IMR-90 (cell line): ENCODE data around the gene PAX2.

Source experiments
- BHLHE40 ChIP-seq: fragments of 150-350 bp; IDR thresholded peaks from 2 replicates; pipeline ENCODE4 v1.6.1; 2016; ENCODE audit warnings: mild to moderate bottlenecking, low read depth, low read length
- CEBPB ChIP-seq: IDR thresholded peaks from 2 replicates; pipeline ENCODE4 v1.6.1; 2012; ENCODE audit warnings: low read depth, low read length, improper control_type of control experiment
- MAFK ChIP-seq: IDR thresholded peaks from 2 replicates; pipeline ENCODE4 v1.6.1; 2012; ENCODE audit warnings: low read depth, low read length, improper control_type of control experiment
- MAZ ChIP-seq: IDR thresholded peaks from 2 replicates; pipeline ENCODE4 v1.6.1; 2012; ENCODE audit warnings: low read depth, mild to moderate bottlenecking, low read length, improper control_type of control experiment, moderate library complexity, borderline replicate concordance
- MXI1 ChIP-seq: IDR thresholded peaks from 2 replicates; pipeline ENCODE4 v1.6.1; 2012; ENCODE audit warnings: low read depth, mild to moderate bottlenecking, low read length, moderate library complexity, borderline replicate concordance
- POLR2A ChIP-seq: IDR thresholded peaks from 2 replicates; pipeline ENCODE4 v1.6.1; 2012; ENCODE audit warnings: mild to moderate bottlenecking, low read depth, low read length
- RAD21 ChIP-seq: IDR thresholded peaks from 2 replicates; pipeline ENCODE4 v1.6.1; 2012; ENCODE audit warnings: low read length, improper control_type of control experiment
- RFX5 ChIP-seq: IDR thresholded peaks from 2 replicates; pipeline ENCODE4 v1.8.0; 2012; ENCODE audit warnings: low read depth, mild to moderate bottlenecking, low read length, moderate library complexity
- SMC3 ChIP-seq: fragments of 150-350 bp; IDR thresholded peaks from 2 replicates; pipeline ENCODE4 v1.6.1; 2016; ENCODE audit warnings: low read depth, mild to moderate bottlenecking, antibody characterized with exemption, low read length, moderate library complexity
- TF ChIP-seq, protein P1 (sequence below): conservative IDR thresholded peaks from 2 replicates; pipeline ENCODE4 v1.5.1; 2012; ENCODE audit warnings: mild to moderate bottlenecking, low read depth, low read length, improper control_type of control experiment
- TF ChIP-seq, protein P2 (sequence below): fragments of 150-350 bp; IDR thresholded peaks from 2 replicates; pipeline ENCODE4 v1.6.1; 2017; ENCODE audit warnings: mild to moderate bottlenecking, antibody characterized with exemption, low read length, low read depth

DNA sequence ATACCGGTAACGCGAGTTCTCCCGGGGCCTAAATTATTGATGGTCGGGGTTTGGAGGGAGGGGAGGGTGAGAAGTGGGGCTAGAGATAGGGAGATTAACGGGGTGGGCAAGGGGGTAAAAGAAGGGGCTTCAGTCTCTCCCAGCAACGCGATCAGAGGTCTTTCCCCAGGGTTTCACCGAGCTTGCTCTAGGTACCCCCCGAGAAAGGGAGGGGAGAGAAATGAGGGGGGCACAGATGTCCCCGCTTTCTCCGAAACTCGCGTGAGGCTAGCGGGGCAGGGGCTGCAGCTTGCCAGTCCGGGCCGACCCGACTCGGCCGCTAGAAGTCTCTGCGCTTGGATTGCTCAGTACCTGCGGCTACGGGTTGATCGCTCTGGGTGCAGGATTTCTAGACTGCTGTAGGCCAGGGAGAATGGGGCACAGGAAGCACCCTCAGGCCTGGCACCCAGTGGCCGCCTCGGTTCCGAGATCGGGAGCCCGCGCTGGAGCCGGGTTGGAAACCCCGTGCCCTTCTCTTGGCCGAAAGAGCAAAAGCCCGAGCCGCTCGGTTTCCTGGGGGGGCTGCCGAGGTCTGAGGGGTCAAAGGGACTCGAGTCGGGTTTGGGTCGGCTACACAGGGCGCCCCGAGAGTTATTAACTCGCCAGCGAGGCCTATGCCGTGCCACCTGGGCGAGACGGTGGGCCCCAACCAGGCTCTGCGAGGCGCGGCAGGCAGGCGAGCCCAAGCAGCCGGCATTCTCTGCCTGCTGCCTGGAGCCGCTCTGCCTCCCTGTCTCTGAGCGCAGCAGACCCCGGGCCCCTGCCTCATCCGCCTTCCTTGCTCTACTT is 3.1 kb downstream of the PAX2 start:
- no peak for TF ChIP-seq POLR2A
- no peak for TF ChIP-seq SMC3
- no peak for TF ChIP-seq MAFK
- TF ChIP-seq, protein P1, sequence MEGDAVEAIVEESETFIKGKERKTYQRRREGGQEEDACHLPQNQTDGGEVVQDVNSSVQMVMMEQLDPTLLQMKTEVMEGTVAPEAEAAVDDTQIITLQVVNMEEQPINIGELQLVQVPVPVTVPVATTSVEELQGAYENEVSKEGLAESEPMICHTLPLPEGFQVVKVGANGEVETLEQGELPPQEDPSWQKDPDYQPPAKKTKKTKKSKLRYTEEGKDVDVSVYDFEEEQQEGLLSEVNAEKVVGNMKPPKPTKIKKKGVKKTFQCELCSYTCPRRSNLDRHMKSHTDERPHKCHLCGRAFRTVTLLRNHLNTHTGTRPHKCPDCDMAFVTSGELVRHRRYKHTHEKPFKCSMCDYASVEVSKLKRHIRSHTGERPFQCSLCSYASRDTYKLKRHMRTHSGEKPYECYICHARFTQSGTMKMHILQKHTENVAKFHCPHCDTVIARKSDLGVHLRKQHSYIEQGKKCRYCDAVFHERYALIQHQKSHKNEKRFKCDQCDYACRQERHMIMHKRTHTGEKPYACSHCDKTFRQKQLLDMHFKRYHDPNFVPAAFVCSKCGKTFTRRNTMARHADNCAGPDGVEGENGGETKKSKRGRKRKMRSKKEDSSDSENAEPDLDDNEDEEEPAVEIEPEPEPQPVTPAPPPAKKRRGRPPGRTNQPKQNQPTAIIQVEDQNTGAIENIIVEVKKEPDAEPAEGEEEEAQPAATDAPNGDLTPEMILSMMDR, result no peak
- no peak for TF ChIP-seq MXI1
- no peak for TF ChIP-seq RFX5
- TF ChIP-seq RAD21, result no peak
- TF ChIP-seq CEBPB, result no peak
- TF ChIP-seq BHLHE40, result no peak
- TF ChIP-seq MAZ, result no peak
- TF ChIP-seq, protein P2, sequence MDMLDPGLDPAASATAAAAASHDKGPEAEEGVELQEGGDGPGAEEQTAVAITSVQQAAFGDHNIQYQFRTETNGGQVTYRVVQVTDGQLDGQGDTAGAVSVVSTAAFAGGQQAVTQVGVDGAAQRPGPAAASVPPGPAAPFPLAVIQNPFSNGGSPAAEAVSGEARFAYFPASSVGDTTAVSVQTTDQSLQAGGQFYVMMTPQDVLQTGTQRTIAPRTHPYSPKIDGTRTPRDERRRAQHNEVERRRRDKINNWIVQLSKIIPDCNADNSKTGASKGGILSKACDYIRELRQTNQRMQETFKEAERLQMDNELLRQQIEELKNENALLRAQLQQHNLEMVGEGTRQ, result no peak
